DOHH2 (cell line): Measurements from ENCODE around the gene LGI2.

ENCODE experiments used
- H3F3A ChIP-seq: fragments of 200-600 bp; sonication (generic), shearing (Covaris generic); 2 replicates; pipeline ENCODE4 v1.6.0; 2016; ENCODE audit warnings: antibody characterized with exemption, mild to moderate bottlenecking; ENCODE audit not compliant: control insufficient read depth, insufficient read depth
- H3K27ac ChIP-seq: fragments of 200-600 bp; sonication (generic); 2 replicates; pipeline ENCODE4 v1.5.1; 2014; ENCODE audit warnings: low read depth, mild to moderate bottlenecking, low read length, moderate library complexity
- H3K27me3 ChIP-seq: fragments of 200-600 bp; sonication (generic); 2 replicates; pipeline ENCODE4 v1.6.1; 2014; ENCODE audit warnings: mild to moderate bottlenecking, low read length, mixed read lengths; ENCODE audit not compliant: control insufficient read depth
- H3K36me3 ChIP-seq: fragments of 200-600 bp; sonication (generic); 2 replicates; pipeline ENCODE4 v1.6.1; 2014; ENCODE audit warnings: mild to moderate bottlenecking, low read length, moderate library complexity, mixed read lengths; ENCODE audit not compliant: control insufficient read depth
- H3K4me1 ChIP-seq: fragments of 200-600 bp; sonication (generic); 2 replicates; pipeline ENCODE4 v1.6.1; 2014; ENCODE audit warnings: mild to moderate bottlenecking, low read length, mixed read lengths; ENCODE audit not compliant: control insufficient read depth
- H3K4me2 ChIP-seq: fragments of 200-600 bp; sonication (generic); 2 replicates; pipeline ENCODE4 v1.6.0; 2014; ENCODE audit warnings: mild to moderate bottlenecking, low read length, moderate library complexity
- H3K4me3 ChIP-seq: fragments of 200-600 bp; sonication (generic); 2 replicates; pipeline ENCODE4 v1.5.1; 2014; ENCODE audit warnings: mild to moderate bottlenecking, low read length, mixed read lengths
- H3K79me2 ChIP-seq: fragments of 200-600 bp; sonication (generic); 2 replicates; pipeline ENCODE4 v1.6.1; 2014; ENCODE audit warnings: mild to moderate bottlenecking, low read length, mixed read lengths; ENCODE audit not compliant: control insufficient read depth
- H3K9me2 ChIP-seq: fragments of 200-600 bp; sonication (generic); replicated peaks from 2 replicates; pipeline ENCODE4 v1.6.1; 2014; ENCODE audit warnings: mild to moderate bottlenecking, low read length, mixed read lengths; ENCODE audit not compliant: control insufficient read depth
- H3K9me3 ChIP-seq: fragments of 200-600 bp; sonication (generic); 2 replicates; pipeline ENCODE4 v1.6.1; 2014; ENCODE audit warnings: antibody characterized with exemption, low read length, mixed read lengths; ENCODE audit not compliant: control insufficient read depth, insufficient read depth
- H4K20me1 ChIP-seq: fragments of 200-600 bp; sonication (generic); 2 replicates; pipeline ENCODE4 v1.6.0; 2014; ENCODE audit warnings: low read depth, mild to moderate bottlenecking, antibody characterized with exemption, low read length, moderate library complexity; ENCODE audit not compliant: control insufficient read depth, insufficient read depth
- CTCF ChIP-seq: fragments of 200-600 bp; sonication (generic); IDR thresholded peaks from one replicate; pipeline ENCODE4 v1.5.1; 2014; ENCODE audit warnings: antibody characterized with exemption, mild to moderate bottlenecking, low read depth, low read length; ENCODE audit not compliant: poor library complexity, severe bottlenecking
- EZH2phosphoT487 ChIP-seq: fragments of 200-600 bp; sonication (generic); IDR thresholded peaks from 2 replicates; pipeline ENCODE4 v1.6.1; 2017; ENCODE audit warnings: borderline replicate concordance, mild to moderate bottlenecking, antibody characterized with exemption, low read length, moderate library complexity, mixed read lengths

Gene LGI2

GRCh38 chr4:24979554-24979953 is 51.2 kb downstream of the LGI2 start:
- H3K4me2 ChIP-seq = no peak overlapping the region

GRCh38 chr4:24978291-24979075 is 52.3 kb downstream of the LGI2 start:
- Histone ChIP-seq H3K4me3 (no peak overlapping the region), H3K4me2 (no peak overlapping the region), H3K27ac (no peak overlapping the region)

More at GRCh38 chr4:24979554-24979953, 51.2 kb downstream of the LGI2 start:
- H3K4me3 ChIP-seq = no peak overlapping the region
- H3K36me3 ChIP-seq = no peaks in the 10 kb centered on the region
- no peaks in the 10 kb centered on the region for H4K20me1 ChIP-seq
- no peaks in the 10 kb centered on the region for H3K4me1 ChIP-seq
- no peaks in the 10 kb centered on the region; the same call in 1 of the 2 replicates for H3K27me3 ChIP-seq
- TF ChIP-seq EZH2phosphoT487 = no peak
- no peak for TF ChIP-seq CTCF
- H3K9me3 ChIP-seq = no peaks in the 10 kb centered on the region
- H3F3A ChIP-seq = no peaks in the 10 kb centered on the region
- no peak overlapping the region for H3K27ac ChIP-seq
- H3K79me2 ChIP-seq = no peaks in the 10 kb centered on the region
- H3K9me2 ChIP-seq = no peaks in the 10 kb centered on the region

GRCh38 chr4:24975510-24975909 is 55.2 kb downstream of the LGI2 start:
- no peak overlapping the region for H3K4me2 ChIP-seq
- H3K27me3 ChIP-seq = no peaks in the 10 kb centered on the region; the same call in 1 of the 2 replicates
- H3K4me3 ChIP-seq = no peak overlapping the region
- no peak overlapping the region for H3K27ac ChIP-seq
- no peaks in the 10 kb centered on the region for H3K79me2 ChIP-seq
- no peaks in the 10 kb centered on the region for H3K9me2 ChIP-seq
- H3K9me3 ChIP-seq = no peaks in the 10 kb centered on the region
- no peak for TF ChIP-seq EZH2phosphoT487
- TF ChIP-seq CTCF = no peak
- no peaks in the 10 kb centered on the region for H4K20me1 ChIP-seq
- H3K4me1 ChIP-seq = no peaks in the 10 kb centered on the region
- no peaks in the 10 kb centered on the region for H3F3A ChIP-seq
- H3K36me3 ChIP-seq = no peaks in the 10 kb centered on the region

More at GRCh38 chr4:24978291-24979075, 52.3 kb downstream of the LGI2 start:
- no peaks in the 10 kb centered on the region for H3K9me3 ChIP-seq
- H3K36me3 ChIP-seq = no peaks in the 10 kb centered on the region
- TF ChIP-seq EZH2phosphoT487 = no peak
- no peak for TF ChIP-seq CTCF
- H3K9me2 ChIP-seq = no peaks in the 10 kb centered on the region
- no peaks in the 10 kb centered on the region for H3K79me2 ChIP-seq
- H4K20me1 ChIP-seq = no peaks in the 10 kb centered on the region
- no peaks in the 10 kb centered on the region for H3F3A ChIP-seq
- no peaks in the 10 kb centered on the region for H3K4me1 ChIP-seq
- no peaks in the 10 kb centered on the region; the same call in 1 of the 2 replicates for H3K27me3 ChIP-seq
